Stimulated activated CD8-positive, alpha-beta memory T cell treated with anti-CD3 and anti-CD28 coated beads, Interleukin-7, amount 100 ng/mL, for 1 hour (primary cell): ENCODE data around the gene ZRANB2.

ENCODE experiments used
- DNase-seq, 2 donors: peaks; one replicate each; pipeline ENCODE4 v3.0.0-alpha.2; 2020; ENCODE audit warnings: low read depth in 2 of 2

Gene ZRANB2

DNA sequence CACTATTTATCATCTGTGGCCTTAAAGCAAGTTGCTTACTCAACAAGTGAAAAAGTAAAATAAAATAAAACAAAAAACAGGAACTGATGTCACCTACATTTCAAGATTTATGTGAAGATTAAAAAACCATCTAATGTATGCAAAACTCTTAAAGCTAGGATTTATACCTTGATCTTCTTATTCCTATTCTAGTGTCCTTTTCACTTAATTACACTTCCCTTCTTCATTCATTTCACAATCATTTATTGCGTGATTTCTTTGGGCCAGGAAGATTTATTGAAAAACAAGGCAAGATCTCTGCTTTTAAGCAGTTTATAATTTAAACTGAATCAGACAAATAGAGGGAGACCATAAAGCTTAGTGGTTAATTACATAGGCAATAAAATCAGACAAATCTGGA lies 51.9 kb downstream of the ZRANB2 start:
- no peak for DNase-seq

DNA sequence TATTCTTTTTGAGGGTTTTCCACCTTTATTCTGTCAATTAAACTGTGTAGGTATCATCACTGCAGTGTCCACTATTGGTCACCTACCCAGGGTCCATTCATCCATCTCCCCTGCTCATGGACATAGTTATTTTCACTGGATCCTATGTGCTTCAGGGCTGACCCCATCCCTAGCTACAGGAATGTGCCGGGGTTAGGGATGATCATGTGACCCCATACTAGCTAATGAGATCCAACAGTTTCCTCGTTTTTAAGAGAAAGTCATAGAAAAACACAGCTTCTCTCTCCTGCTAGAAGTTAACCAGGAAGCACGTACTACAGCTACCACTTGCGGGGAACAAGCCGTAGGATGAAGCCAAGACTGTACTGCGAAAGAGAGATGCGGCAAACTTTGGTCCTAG lies 52.8 kb downstream of the ZRANB2 start:
- DNase-seq: no peak

DNA sequence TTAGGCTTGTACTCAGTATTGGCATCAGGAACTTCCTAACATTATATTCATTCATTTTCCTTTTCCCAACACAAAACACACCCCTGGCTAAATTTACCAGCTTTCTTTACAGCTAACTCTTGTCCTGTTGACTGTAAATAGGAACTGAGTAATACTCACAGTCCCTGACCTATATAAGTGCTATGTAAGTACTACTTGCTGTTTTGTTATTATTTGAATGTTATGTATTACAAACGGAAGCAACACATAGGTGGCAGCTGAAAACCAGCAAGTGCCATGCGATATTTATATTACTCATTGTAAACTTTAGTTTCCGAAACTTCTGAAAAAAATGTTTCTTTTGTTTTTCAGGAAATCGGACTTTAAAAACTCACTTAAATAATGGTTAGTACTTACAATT lies 54.7 kb downstream of the ZRANB2 start:
- DNase-seq: no peak

DNA sequence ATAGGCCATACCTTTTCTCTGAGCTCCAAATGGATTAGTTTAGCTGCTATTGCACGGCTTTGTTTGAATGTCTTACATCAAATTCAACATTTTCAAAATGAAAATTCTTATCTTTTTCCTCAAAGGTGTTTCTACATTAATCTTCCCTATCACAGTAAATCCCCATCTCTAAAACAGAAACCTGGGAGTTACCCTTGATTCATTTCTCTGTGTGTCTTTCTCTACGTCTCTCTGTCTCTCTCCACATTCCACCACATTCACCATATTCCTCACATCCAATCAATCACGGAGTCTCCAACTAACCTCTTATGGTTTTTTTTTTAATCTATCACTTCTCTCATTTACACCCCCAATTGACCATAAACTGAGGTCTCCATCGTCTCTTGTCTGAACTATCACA lies 57.3 kb downstream of the ZRANB2 start:
- DNase-seq: no peak

DNA sequence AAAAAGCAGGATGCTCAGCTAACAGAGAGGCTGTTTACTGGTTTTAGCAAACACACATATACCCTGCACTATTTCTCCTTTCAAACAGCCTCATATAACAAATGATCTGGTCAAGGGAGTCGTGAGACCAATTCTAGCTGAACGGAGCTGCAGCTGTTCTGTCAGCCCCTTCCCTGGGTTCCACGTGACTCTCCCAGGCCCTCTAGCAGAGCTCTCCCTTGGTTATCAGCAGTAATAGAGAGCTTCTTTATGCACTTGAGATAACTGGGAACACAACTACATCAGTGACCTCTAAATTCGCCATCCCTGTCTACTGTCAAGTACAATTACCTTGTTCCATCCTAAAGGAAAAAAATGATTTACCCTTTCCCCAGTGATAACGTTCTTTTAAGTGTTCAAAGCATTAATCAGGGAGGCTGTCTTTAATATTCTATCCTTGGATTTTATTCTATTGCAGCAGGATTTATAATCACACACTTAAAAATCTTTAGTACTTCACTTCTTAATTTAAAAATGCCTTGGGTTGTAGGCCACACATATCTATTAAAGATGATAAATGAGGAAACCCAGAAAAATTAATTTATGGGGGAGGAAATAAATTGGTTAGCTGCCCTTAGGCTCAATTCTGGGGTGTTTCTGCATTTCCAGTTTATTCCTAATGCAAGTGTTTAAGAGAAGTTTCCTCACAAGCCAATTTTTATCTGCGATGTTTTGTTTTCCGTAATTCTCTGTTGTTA lies 61.4 kb downstream of the ZRANB2 start:
- no peak for DNase-seq

DNA sequence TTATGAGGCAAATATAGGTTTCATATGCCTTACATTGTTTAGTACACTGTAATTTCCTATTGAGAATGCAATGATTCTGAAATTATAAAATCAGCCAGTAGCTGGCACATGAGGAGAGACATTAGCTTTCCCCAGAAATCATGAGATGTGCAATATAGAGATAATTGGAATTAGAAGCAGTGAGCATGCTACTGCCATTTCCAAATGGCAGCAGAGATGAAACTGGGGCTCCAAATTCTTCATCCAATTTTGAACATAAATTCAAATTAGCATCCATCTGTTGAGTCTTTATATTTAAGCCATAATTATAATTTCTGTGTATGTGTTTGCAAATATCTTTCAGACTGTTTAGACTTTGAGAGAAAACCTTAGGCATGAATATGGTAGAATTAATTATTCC lies 62.0 kb downstream of the ZRANB2 start:
- no peak for DNase-seq

DNA sequence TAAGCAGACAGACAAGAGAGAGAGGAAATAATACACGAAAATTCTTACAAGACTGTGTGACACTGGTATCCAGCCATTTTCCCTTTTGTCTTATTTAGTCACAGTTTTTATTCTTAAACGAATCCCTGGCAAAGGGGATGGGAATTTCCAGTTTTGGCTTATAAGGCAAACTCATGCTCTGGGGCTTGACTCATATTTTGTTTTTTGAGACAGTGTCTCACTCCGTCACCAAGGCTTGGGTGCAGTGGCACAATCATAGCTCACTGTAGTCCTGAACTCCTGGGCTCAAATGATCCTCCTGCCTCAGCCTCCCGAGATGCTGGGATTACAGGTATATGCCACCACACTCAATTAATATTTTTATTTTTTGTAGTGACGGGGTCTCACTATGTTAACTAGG lies 65.1 kb downstream of the ZRANB2 start:
- DNase-seq: no peak

DNA sequence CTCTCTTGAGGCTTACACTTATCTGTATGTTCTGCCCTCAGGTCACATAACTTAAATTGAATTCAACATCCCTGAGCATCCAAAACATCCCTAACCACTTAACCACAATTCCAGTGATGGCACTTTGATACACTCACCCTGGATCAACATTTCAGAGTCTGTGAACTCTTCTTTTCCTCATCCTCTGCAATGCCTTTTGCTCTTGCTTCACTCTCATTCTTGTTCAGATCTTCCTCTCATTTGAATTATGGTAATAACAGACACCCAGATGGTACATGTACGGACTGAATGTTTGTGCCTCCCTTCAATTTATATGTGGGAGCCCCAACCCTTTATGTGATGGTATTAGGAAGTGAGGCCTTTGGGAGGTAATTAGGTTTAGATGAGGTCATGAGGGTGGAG lies 66.7 kb downstream of the ZRANB2 start:
- no peak for DNase-seq
